GM12878 (cell line): ENCODE data around the gene CMTM4.

Experiments
- ATF7 ChIP-seq: fragments of 450-650 bp; IDR thresholded peaks from 2 replicates; pipeline ENCODE4 v1.6.1; 2016; ENCODE audit warnings: low read depth, mild to moderate bottlenecking
- CBX3 ChIP-seq: fragments of 200-600 bp; sonication (generic); IDR thresholded peaks from 2 replicates; pipeline ENCODE4 v1.6.1; 2016; ENCODE audit warnings: low read depth, borderline replicate concordance
- CTCF ChIP-seq, 3 experiments: IDR thresholded peaks in 2 of 3; conservative IDR thresholded peaks in 1 of 3; 2 replicates each; pipeline ENCODE4 v1.5.1; 2011; ENCODE audit warnings: low read depth in 3 of 3, low read length in 3 of 3, mild to moderate bottlenecking in 3 of 3, control low read depth in 2 of 3, moderate library complexity in 2 of 3, inconsistent platforms in 1 of 3, mixed read lengths in 1 of 3; ENCODE audit not compliant: control insufficient read depth in 2 of 3, insufficient read depth in 1 of 3; ENCODE audit errors: extremely low read depth in 1 of 3
- EP300 ChIP-seq, 2 experiments: fragments of 150-350 bp in 1 of 2; IDR thresholded peaks; 2 replicates each; pipeline ENCODE4 v1.6.1; 2011 to 2012; ENCODE audit warnings: low read depth in 2 of 2, low read length in 2 of 2, borderline replicate concordance in 1 of 2, improper control_type of control experiment in 1 of 2, inconsistent platforms in 1 of 2; ENCODE audit not compliant: control insufficient read depth in 1 of 2
- MAX ChIP-seq: IDR thresholded peaks from 2 replicates; pipeline ENCODE4 v1.6.1; 2012; ENCODE audit warnings: low read depth, low read length, improper control_type of control experiment
- NFIC ChIP-seq: IDR thresholded peaks from 2 replicates; pipeline ENCODE4 v1.6.1; 2012; ENCODE audit warnings: low read depth, mild to moderate bottlenecking, inconsistent platforms, low read length, moderate library complexity
- POLR2A ChIP-seq: IDR thresholded peaks from 2 replicates; pipeline ENCODE4 v1.6.1; 2011; ENCODE audit warnings: low read depth, mild to moderate bottlenecking, low read length
- POLR2AphosphoS5 ChIP-seq: IDR thresholded peaks from 2 replicates; pipeline ENCODE4 v1.6.1; 2011; ENCODE audit warnings: mild to moderate bottlenecking, low read length, inconsistent platforms
- RAD21 ChIP-seq: IDR thresholded peaks from 2 replicates; pipeline ENCODE4 v1.6.1; 2011; ENCODE audit warnings: mild to moderate bottlenecking, low read depth, low read length, moderate library complexity; ENCODE audit not compliant: insufficient read depth
- RAD51 ChIP-seq: fragments of 450-650 bp; IDR thresholded peaks from 2 replicates; pipeline ENCODE4 v1.6.1; 2016; ENCODE audit warnings: moderate library complexity, mild to moderate bottlenecking, inconsistent platforms
- SMC3 ChIP-seq: IDR thresholded peaks from 2 replicates; pipeline ENCODE4 v1.6.1; 2011; ENCODE audit warnings: low read length, improper control_type of control experiment, borderline replicate concordance
- ZZZ3 ChIP-seq: IDR thresholded peaks from 2 replicates; pipeline ENCODE4 v1.6.1; 2011; ENCODE audit warnings: low read depth; ENCODE audit not compliant: control insufficient read depth, insufficient read length
- TF ChIP-seq, protein P1 (sequence below): IDR thresholded peaks from 2 replicates; pipeline ENCODE4 v1.6.1; 2012; ENCODE audit warnings: improper control_type of control experiment, low read depth, low read length; ENCODE audit not compliant: insufficient replicate concordance
- TF ChIP-seq, protein P2 (sequence below): IDR thresholded peaks from 2 replicates; pipeline ENCODE4 v1.6.1; 2012; ENCODE audit warnings: mild to moderate bottlenecking, low read depth, low read length

GRCh38 chr16:66673691-66674090 lies 22.9 kb downstream of the CMTM4 start:
- TF ChIP-seq MAX (no peak), POLR2AphosphoS5 (no peak), EP300 (IDR thresholded peaks at IDR 0.05; ENCODE audit: borderline replicate concordance in 1 of 2, control insufficient read depth in 1 of 2, low read depth in 2 of 2, low read length in 2 of 2) (no peak), POLR2A (no peak), CTCF (IDR thresholded peaks at IDR 0.05 in 2 of 3, conservative IDR thresholded peaks at IDR 0.05 in 1 of 3; ENCODE audit: control insufficient read depth in 2 of 3, extremely low read depth in 1 of 3, insufficient read depth in 1 of 3, low read depth in 3 of 3, low read length in 3 of 3) (no peak), ATF7 (no peak), RAD51 (no peak), RAD21 (no peak), CBX3 (no peak), SMC3 (no peak), NFIC (no peak), ZZZ3 (no peak)
- TF ChIP-seq, protein P1, sequence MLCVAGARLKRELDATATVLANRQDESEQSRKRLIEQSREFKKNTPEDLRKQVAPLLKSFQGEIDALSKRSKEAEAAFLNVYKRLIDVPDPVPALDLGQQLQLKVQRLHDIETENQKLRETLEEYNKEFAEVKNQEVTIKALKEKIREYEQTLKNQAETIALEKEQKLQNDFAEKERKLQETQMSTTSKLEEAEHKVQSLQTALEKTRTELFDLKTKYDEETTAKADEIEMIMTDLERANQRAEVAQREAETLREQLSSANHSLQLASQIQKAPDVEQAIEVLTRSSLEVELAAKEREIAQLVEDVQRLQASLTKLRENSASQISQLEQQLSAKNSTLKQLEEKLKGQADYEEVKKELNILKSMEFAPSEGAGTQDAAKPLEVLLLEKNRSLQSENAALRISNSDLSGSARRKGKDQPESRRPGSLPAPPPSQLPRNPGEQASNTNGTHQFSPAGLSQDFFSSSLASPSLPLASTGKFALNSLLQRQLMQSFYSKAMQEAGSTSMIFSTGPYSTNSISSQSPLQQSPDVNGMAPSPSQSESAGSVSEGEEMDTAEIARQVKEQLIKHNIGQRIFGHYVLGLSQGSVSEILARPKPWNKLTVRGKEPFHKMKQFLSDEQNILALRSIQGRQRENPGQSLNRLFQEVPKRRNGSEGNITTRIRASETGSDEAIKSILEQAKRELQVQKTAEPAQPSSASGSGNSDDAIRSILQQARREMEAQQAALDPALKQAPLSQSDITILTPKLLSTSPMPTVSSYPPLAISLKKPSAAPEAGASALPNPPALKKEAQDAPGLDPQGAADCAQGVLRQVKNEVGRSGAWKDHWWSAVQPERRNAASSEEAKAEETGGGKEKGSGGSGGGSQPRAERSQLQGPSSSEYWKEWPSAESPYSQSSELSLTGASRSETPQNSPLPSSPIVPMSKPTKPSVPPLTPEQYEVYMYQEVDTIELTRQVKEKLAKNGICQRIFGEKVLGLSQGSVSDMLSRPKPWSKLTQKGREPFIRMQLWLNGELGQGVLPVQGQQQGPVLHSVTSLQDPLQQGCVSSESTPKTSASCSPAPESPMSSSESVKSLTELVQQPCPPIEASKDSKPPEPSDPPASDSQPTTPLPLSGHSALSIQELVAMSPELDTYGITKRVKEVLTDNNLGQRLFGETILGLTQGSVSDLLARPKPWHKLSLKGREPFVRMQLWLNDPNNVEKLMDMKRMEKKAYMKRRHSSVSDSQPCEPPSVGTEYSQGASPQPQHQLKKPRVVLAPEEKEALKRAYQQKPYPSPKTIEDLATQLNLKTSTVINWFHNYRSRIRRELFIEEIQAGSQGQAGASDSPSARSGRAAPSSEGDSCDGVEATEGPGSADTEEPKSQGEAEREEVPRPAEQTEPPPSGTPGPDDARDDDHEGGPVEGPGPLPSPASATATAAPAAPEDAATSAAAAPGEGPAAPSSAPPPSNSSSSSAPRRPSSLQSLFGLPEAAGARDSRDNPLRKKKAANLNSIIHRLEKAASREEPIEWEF: no peak
- TF ChIP-seq, protein P2, sequence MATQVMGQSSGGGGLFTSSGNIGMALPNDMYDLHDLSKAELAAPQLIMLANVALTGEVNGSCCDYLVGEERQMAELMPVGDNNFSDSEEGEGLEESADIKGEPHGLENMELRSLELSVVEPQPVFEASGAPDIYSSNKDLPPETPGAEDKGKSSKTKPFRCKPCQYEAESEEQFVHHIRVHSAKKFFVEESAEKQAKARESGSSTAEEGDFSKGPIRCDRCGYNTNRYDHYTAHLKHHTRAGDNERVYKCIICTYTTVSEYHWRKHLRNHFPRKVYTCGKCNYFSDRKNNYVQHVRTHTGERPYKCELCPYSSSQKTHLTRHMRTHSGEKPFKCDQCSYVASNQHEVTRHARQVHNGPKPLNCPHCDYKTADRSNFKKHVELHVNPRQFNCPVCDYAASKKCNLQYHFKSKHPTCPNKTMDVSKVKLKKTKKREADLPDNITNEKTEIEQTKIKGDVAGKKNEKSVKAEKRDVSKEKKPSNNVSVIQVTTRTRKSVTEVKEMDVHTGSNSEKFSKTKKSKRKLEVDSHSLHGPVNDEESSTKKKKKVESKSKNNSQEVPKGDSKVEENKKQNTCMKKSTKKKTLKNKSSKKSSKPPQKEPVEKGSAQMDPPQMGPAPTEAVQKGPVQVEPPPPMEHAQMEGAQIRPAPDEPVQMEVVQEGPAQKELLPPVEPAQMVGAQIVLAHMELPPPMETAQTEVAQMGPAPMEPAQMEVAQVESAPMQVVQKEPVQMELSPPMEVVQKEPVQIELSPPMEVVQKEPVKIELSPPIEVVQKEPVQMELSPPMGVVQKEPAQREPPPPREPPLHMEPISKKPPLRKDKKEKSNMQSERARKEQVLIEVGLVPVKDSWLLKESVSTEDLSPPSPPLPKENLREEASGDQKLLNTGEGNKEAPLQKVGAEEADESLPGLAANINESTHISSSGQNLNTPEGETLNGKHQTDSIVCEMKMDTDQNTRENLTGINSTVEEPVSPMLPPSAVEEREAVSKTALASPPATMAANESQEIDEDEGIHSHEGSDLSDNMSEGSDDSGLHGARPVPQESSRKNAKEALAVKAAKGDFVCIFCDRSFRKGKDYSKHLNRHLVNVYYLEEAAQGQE: no peak
